Spleen (tissue), 7 donors: ENCODE data around the gene ASB3.

Source experiments
- POLR2A ChIP-seq, 3 donors: fragments of 450-650 bp; IDR thresholded peaks; one replicate each; pipeline ENCODE4 v1.5.1; 2017; ENCODE audit warnings: antibody characterized with exemption in 3 of 3, mild to moderate bottlenecking in 1 of 3
- TF ChIP-seq, protein P1 (sequence below), 11 experiments: fragments of 200-600 bp in 7 of 11; fragments of 450-650 bp in 4 of 11; sonication (generic) in 4 of 11; IDR thresholded peaks in 8 of 11; conservative IDR thresholded peaks in 3 of 11; 1 replicate in 7 of 11; 2 replicates in 4 of 11; pipeline versions ENCODE4 v1.4.0 to v1.8.0; 2016 to 2021; ENCODE audit warnings: antibody characterized with exemption in 11 of 11, inconsistent platforms in 4 of 11, mild to moderate bottlenecking in 1 of 11
- donor health status: DM: no; HTN: no; CAD: no; lungs with moderate emphysema.
- donor health status: DM: no; HTN: no; CAD: no.
- donor health status: DM: no; HTN: no; CAD: no.

DNA sequence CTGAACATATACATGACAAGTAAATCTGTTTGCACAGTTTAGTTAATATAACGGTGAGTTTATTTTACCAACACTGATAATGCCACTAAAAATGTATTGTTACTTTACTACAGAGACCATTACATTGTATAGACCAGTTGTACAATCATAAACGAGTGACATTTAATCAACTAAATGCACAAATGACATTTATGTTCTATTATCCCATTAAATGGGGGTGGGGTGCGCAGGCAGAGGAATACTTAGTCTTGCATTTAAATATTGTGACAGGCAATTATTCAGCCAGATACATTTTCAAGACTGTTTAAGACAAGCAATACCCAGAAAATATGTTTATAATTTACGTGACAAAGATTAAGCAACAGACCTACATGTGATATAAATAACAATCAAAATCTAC lies 91.2 kb downstream of the ASB3 start:
- TF ChIP-seq, protein P1, sequence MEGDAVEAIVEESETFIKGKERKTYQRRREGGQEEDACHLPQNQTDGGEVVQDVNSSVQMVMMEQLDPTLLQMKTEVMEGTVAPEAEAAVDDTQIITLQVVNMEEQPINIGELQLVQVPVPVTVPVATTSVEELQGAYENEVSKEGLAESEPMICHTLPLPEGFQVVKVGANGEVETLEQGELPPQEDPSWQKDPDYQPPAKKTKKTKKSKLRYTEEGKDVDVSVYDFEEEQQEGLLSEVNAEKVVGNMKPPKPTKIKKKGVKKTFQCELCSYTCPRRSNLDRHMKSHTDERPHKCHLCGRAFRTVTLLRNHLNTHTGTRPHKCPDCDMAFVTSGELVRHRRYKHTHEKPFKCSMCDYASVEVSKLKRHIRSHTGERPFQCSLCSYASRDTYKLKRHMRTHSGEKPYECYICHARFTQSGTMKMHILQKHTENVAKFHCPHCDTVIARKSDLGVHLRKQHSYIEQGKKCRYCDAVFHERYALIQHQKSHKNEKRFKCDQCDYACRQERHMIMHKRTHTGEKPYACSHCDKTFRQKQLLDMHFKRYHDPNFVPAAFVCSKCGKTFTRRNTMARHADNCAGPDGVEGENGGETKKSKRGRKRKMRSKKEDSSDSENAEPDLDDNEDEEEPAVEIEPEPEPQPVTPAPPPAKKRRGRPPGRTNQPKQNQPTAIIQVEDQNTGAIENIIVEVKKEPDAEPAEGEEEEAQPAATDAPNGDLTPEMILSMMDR (IDR thresholded peaks at IDR 0.05 in 8 of 11, conservative IDR thresholded peaks at IDR 0.05 in 3 of 11) = no peak
- no peak for TF ChIP-seq POLR2A (IDR thresholded peaks at IDR 0.05)
